HG02981 (cell line): ENCODE measurements around the gene TMEM126A.
"Not testable (repeated sequence)": the region's sequence is repeated elsewhere in the genome, so short reads cannot be mapped to it uniquely, and the experiment has no call there.

Experiments used
- ATAC-seq: cut with Tn5 transposase; IDR thresholded peaks from one replicate; pipeline ENCODE4 v1.9.1; 2021; ENCODE audit warnings: mild to moderate bottlenecking, moderate library complexity; ENCODE audit not compliant: unreplicated experiment

TMEM126A gene

DNA sequence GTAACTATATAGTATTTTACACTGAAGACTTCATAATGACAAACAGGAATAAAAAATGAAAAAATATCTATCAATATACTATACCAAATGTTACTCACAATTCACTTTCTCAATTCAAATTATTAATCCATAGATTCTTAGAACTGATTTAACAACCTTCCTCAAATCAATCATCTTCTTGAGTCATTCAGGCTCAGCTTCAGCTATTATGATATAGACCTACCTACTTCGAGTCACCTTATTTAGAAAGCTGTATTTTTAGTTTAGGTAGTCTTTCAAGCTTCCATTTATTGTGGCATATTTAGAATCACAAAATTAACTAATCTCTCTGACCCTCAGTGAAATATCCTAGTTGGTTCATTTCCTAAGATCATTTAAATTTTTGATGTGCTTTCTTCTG is 9.0 kb downstream of the TMEM126A start:
- ATAC-seq = no peak

DNA sequence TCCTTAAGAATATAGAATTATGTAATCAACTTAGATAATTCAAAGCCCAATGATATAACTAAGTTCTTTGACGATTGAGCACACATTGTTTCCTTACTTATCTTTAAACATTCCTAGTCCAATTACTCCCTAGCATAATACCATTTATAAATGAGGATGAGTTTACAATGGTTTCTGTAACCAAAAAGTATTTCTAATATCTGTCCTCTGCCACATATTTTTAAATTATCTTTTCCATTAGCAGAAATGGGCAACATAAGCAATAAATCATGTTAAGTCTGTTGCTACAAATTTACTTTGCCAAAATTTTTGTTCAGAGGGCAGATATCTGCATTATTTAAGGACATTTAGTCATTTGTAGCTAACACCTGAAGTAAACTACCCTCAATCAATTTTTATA is 10.4 kb downstream of the TMEM126A start:
- ATAC-seq = no peak

GRCh38 chr11:85661972-85662664 is 14.4 kb downstream of the TMEM126A start:
- no peak for ATAC-seq

DNA sequence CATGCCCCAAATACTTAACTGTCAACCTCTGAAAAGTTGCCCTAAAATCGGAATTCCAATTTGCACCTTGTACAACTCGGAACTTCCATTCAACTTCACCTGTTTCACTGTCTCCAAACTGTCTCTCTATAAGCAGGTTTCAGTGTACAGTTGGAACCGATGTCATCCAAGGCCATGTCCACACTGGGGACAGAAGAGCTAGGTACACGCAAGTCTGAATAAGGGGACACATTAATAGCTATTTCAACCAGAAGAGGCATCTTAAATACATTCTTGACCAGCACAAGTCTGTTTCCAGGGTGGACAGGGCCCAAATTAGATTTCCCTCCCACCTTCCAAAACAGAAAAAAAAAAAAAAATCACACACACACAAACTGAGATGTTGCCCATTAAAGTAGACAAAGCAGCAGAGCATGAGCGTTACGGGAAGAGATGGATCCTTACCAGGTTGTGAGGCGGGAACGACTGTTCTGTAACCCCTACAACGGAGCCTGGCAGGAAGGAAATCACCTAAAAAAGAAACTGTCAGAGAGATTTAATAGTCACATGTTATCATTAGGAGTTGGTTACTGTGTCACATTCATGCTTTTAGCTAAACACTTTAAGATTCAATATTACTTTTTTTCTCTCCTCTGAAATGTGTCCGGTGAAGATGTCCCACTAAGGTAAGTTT is 15.4 kb downstream of the TMEM126A start:
- no peak for ATAC-seq

- ATAC-seq = peak; percentile 70
Observed at GRCh38 chr11:85663753-85664614, 16.2 kb downstream of the TMEM126A start.

- ATAC-seq = peak; percentile 86
Observed at GRCh38 chr11:85664615-85665481, 17.1 kb downstream of the TMEM126A start, which contains the start of gene CREBZF. Gene CREBZF, minus strand, starts transcription at chr11:85665129. Its CDS starts 254 bp downstream, at chr11:85664875.

GRCh38 chr11:85665733-85666132 is 18.0 kb downstream of the TMEM126A start:
- no peak for ATAC-seq

GRCh38 chr11:85666687-85667086 is 18.9 kb downstream of the TMEM126A start:
- ATAC-seq = no peak

GRCh38 chr11:85668157-85668556 is 20.4 kb downstream of the TMEM126A start:
- no peak for ATAC-seq

GRCh38 chr11:85670949-85671663 is 23.3 kb downstream of the TMEM126A start:
- not testable (repeated sequence) for ATAC-seq

DNA sequence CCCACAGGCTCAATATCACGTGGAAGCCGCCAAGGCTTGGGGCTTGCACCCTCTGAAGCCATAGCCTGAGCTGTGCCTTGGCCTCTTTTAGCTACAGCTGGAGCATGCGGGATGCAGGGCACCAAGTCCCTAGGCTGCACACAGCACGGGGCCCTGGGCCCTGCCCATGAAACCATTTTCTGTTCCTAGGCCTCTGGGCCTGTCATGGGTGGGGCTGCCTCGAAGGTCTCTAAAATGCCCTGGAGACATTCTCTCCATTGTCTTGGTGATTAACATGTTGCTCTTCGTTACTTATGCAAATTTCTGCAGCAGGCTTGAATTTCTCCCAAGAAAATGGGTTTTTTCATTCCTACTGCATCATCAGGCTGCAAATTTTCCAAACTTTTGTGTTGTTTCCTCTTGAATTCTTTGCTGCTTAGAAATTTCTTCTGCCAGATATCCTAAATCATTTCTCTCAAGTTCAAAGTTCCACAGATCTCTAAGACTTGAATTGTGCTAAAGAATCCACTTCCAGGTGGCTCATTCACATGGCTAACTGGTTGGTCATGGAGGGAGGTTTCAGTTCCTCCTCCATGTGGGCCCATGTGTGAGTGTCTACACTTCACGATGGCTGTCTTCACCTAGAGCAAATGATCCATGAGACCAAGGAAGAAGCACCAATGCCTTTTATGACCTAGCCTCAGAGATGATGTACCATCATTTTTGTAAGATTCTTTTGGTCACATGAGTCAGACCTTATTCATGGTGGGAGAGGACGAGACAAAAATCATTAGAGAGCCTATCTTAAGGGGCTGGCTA is 24.5 kb downstream of the TMEM126A start:
- ATAC-seq = no peak

DNA sequence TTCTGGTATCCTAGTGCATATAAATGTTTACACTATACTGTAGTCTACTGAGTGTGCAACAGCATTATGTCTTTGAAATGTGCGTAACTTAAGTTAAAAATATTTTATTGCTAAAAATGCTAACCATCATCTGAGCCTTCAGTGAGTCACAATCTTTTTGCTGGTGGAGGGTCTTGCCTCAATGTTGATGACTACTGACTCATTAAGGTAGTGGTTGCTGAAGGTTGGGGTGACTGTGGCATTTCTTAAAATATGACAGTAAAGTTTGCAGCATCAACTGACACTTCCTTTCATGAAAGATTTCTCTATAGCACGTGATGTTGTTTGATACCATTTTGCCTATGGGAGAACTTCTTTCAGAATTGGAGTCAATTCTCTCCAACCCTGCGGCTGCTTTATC is 25.6 kb downstream of the TMEM126A start:
- ATAC-seq = no peak

DNA sequence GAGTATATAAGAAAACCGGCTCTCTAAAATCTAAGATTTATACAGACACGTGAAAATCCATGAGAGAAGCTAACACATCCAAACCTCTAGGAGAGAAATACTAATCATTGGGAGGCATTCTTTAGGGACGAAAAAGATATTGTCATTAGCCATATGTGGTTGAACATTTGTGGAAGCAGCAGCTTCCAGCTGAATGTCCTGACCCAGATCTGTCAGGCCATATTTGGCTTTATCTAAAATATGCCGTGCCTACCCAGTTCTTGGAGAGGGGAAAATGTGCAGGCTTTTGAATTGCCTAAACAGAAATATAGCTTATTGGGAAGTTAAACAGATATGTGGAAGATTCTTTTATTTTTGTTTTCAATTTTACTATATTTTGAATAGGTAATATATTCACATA is 31.8 kb downstream of the TMEM126A start:
- no peak for ATAC-seq

- ATAC-seq = no peak
Observed at GRCh38 chr11:85680897-85681296, 33.1 kb downstream of the TMEM126A start.

GRCh38 chr11:85682330-85683305 is 34.9 kb downstream of the TMEM126A start:
- peak; percentile 74 for ATAC-seq

- no peak for ATAC-seq
Observed at GRCh38 chr11:85685125-85685819, 37.5 kb downstream of the TMEM126A start.

- ATAC-seq = no peak
Observed at GRCh38 chr11:85685820-85686459, 38.2 kb downstream of the TMEM126A start, which contains the start of gene CCDC89. Gene CCDC89, minus strand, starts transcription at chr11:85686195. Its CDS starts 65 bp downstream, at chr11:85686130.
